Vagina (tissue), 2 donors: ENCODE data around the gene TNFRSF6B.

Source experiments
- POLR2A ChIP-seq, 2 donors: fragments of 450-650 bp; IDR thresholded peaks; one replicate each; pipeline ENCODE4 v1.6.1; 2017; ENCODE audit warnings: antibody characterized with exemption in 2 of 2, mild to moderate bottlenecking in 2 of 2, moderate library complexity in 2 of 2
- TF ChIP-seq, protein P1 (sequence below), 3 experiments: fragments of 450-650 bp in 2 of 3; fragments of 200-600 bp in 1 of 3; sonication (generic) in 1 of 3; IDR thresholded peaks; one replicate each; pipeline ENCODE4 v1.5.1; 2017 to 2019; ENCODE audit warnings: antibody characterized with exemption in 3 of 3, mild to moderate bottlenecking in 2 of 3, moderate library complexity in 2 of 3

DNA sequence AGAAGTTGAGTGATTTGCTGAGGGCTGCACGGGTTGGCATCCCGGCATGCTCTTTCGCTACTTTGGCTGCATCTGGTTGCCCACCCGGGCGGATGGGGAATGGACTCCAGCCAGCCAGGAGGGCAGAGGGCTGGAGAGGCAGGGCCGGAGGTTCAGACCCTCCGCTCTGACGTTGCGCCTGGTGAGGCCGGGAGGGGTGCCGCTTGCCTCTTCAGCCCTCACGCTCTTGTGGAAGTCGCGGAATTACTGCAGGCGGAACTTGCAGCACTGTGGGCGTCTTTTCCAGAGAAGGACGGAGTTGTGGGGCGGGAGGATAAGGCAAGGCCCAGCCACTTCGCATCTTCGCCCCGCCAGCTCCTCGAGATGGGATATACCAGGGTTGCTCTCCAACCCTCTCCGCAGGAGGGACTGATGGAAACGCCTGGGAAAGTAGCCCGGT, 37.7 kb upstream of the TNFRSF6B start:
- TF ChIP-seq POLR2A (IDR thresholded peaks at IDR 0.05) = no peak
- TF ChIP-seq, protein P1, sequence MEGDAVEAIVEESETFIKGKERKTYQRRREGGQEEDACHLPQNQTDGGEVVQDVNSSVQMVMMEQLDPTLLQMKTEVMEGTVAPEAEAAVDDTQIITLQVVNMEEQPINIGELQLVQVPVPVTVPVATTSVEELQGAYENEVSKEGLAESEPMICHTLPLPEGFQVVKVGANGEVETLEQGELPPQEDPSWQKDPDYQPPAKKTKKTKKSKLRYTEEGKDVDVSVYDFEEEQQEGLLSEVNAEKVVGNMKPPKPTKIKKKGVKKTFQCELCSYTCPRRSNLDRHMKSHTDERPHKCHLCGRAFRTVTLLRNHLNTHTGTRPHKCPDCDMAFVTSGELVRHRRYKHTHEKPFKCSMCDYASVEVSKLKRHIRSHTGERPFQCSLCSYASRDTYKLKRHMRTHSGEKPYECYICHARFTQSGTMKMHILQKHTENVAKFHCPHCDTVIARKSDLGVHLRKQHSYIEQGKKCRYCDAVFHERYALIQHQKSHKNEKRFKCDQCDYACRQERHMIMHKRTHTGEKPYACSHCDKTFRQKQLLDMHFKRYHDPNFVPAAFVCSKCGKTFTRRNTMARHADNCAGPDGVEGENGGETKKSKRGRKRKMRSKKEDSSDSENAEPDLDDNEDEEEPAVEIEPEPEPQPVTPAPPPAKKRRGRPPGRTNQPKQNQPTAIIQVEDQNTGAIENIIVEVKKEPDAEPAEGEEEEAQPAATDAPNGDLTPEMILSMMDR (IDR thresholded peaks at IDR 0.05) = no peak
